ENCODE results near the gene PELO.

PELO gene

DNA sequence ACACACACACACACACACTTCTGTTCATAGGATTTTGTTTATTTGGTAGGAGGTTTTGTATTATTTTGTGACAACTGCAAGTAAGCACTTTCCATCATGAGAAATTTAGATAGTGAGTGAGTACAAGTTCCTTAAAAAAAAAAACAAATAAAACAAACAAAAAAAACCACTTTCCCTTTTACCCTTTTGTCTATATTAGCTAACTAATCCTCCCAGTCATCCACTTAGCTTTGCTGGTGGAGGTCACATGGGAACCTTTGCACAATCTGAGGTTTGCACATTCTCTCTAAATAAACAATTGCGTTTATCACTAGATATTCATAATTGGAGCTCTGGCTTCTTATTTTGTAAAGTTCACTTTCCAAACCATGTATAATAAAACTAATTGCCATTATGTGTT is 6.8 kb downstream of the PELO start:
- Histone ChIP-seq H3K27me3 (ENCODE audit: insufficient read depth, insufficient read length) (no peaks in the 10 kb centered on the region), H3K4me1 (ENCODE audit: insufficient read depth, insufficient read length) (no peaks in the 10 kb centered on the region), H3K9ac (ENCODE audit: insufficient read length, low read depth) (no peak overlapping the region), H3K9me3 (ENCODE audit: insufficient read depth, low read length) (no peaks in the 10 kb centered on the region), H3K36me3 (ENCODE audit: insufficient read depth, insufficient read length, low read length) (no peaks in the 10 kb centered on the region), H3K4me3 (ENCODE audit: insufficient read length, low read depth) (no peak overlapping the region)
- no peak for DNase-seq (ENCODE audit: low read depth, low spot score)
- TF ChIP-seq YY1 (IDR thresholded peaks at IDR 0.05; ENCODE audit: insufficient read depth, insufficient read length) (no peak), ZNF274 (IDR thresholded peaks at IDR 0.05; ENCODE audit: low read depth, low read length) (no peak), SUZ12 (IDR thresholded peaks at IDR 0.05; ENCODE audit: extremely low read depth, insufficient read depth, insufficient read length) (no peak)

DNA sequence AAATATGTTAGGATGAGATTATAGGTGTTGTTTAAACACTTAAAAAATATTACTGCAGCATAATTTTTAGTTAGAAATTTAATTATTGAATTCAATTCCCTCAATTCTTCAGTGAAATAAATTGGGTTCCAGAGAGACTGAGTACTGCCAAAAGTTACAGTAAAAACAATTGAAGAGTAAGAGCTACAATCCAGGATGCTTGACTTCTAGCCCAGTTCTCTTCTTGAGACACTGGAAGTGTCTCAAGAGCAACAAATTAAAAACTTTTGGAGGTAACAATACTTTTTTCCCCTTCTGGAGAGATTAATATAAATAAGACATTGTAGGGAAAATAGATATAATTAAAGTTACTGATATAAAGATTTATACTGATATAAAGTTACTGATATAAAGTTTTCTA is 8.3 kb downstream of the PELO start:
- Histone ChIP-seq H3K4me3 (ENCODE audit: insufficient read length, low read depth) (no peak overlapping the region), H3K9ac (ENCODE audit: insufficient read length, low read depth) (no peak overlapping the region), H3K4me1 (ENCODE audit: insufficient read depth, insufficient read length) (peaks cover 4% of the 10 kb centered on the region), H3K36me3 (ENCODE audit: insufficient read depth, insufficient read length, low read length) (peaks cover 5% of the 10 kb centered on the region), H3K27me3 (ENCODE audit: insufficient read depth, insufficient read length) (no peaks in the 10 kb centered on the region), H3K9me3 (ENCODE audit: insufficient read depth, low read length) (no peaks in the 10 kb centered on the region)
- no peak for DNase-seq (ENCODE audit: low read depth, low spot score)
- TF ChIP-seq ZNF274 (IDR thresholded peaks at IDR 0.05; ENCODE audit: low read depth, low read length), result no peak
- TF ChIP-seq SUZ12 (IDR thresholded peaks at IDR 0.05; ENCODE audit: extremely low read depth, insufficient read depth, insufficient read length), result no peak
- no peak for TF ChIP-seq YY1 (IDR thresholded peaks at IDR 0.05; ENCODE audit: insufficient read depth, insufficient read length)

DNA sequence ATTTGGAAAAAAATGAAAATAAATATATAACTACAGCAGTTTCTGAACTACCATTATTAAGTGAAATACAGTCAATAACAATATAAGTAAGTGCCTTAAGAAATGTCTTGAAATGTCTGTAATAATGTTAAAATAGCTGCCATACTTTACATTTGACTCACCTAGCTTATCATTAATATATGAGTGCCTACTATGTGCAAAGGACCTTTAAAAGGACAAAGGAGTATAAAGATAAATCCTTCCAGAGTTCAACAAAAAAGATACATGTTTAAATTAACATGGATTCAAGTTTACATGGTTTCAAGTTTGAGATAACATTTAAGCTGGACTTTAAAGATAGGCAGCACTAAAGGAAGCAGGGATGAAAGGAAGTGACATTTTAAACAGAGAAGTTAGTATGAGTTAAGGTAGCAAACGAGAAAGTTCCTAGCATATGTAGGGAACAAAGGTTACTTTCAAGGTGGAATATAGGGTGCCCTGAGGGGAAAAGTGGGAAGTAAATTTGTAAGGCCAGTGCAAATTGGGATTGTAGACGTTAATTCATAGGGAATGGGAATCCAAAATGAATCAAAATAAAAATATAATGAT is 8.9 kb downstream of the PELO start:
- no peak for DNase-seq (ENCODE audit: low read depth, low spot score)
- Histone ChIP-seq H3K9me3 (ENCODE audit: insufficient read depth, low read length) (no peaks in the 10 kb centered on the region), H3K9ac (ENCODE audit: insufficient read length, low read depth) (no peak overlapping the region), H3K4me3 (ENCODE audit: insufficient read length, low read depth) (no peak overlapping the region), H3K4me1 (ENCODE audit: insufficient read depth, insufficient read length) (peaks cover 4% of the 10 kb centered on the region), H3K36me3 (ENCODE audit: insufficient read depth, insufficient read length, low read length) (peaks cover 9% of the 10 kb centered on the region), H3K27me3 (ENCODE audit: insufficient read depth, insufficient read length) (no peaks in the 10 kb centered on the region)
- no peak for TF ChIP-seq YY1 (IDR thresholded peaks at IDR 0.05; ENCODE audit: insufficient read depth, insufficient read length)
- no peak for TF ChIP-seq SUZ12 (IDR thresholded peaks at IDR 0.05; ENCODE audit: extremely low read depth, insufficient read depth, insufficient read length)
- no peak for TF ChIP-seq ZNF274 (IDR thresholded peaks at IDR 0.05; ENCODE audit: low read depth, low read length)

DNA sequence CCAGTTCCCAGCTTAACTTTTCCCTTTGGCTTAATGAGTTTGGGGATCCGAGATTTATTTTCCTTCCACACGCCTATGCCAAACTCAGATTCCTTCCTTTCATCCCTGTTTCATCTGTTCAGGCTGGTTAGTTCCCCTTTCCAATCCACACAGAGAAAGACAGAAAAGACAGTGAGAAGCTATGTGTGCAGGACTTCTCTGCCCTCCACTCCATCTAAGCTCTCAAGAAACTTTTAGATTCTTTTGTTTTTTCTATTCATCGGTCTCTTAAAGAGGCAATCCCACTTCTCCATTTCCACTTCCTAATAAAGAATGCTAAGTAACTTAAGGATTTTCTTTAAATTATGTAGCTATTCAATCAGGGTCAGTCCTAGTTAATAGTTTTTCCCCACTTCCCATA is 11.2 kb downstream of the PELO start:
- Histone ChIP-seq H3K9me3 (ENCODE audit: insufficient read depth, low read length) (no peaks in the 10 kb centered on the region), H3K9ac (ENCODE audit: insufficient read length, low read depth) (peak overlapping the region; percentile 54), H3K4me3 (ENCODE audit: insufficient read length, low read depth) (peak overlapping the region; percentile 70), H3K36me3 (ENCODE audit: insufficient read depth, insufficient read length, low read length) (peaks cover 24% of the 10 kb centered on the region), H3K4me1 (ENCODE audit: insufficient read depth, insufficient read length) (peaks cover 4% of the 10 kb centered on the region), H3K27me3 (ENCODE audit: insufficient read depth, insufficient read length) (no peaks in the 10 kb centered on the region)
- TF ChIP-seq YY1 (IDR thresholded peaks at IDR 0.05; ENCODE audit: insufficient read depth, insufficient read length) (no peak), SUZ12 (IDR thresholded peaks at IDR 0.05; ENCODE audit: extremely low read depth, insufficient read depth, insufficient read length) (no peak), ZNF274 (IDR thresholded peaks at IDR 0.05; ENCODE audit: low read depth, low read length) (no peak)
- no peak for DNase-seq (ENCODE audit: low read depth, low spot score)

DNA sequence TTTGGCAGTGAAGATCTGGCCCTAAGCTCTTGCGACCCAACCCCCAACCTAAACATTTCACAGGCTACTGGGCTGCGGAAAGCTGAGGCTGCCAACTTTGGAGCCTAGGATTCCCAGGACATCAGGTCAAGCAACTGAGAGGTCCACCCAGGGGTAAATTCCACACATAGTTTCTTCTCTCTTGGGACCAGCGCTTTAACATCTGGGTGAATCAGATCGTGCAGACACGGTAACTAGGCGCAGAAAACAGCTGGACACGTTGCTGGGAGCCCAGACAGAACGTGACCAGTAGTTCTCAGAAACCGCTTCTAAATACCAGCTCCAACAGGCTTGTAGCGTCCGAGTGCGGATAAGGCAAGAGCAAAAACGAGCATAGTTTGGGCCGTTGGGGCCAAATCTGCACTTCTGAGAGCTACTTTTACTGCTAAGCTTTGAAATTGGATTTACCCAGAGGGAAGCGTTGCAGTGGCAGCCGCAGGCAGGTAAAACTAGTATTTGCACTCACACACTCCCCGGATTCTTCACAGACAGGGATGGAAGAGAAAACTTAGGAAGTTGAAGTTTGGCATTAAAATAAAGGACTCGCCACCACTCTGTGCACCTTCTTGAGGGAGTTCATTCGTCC is 11.8 kb downstream of the PELO start:
- peak overlapping the region; percentile 54 for H3K9ac ChIP-seq (ENCODE audit: insufficient read length, low read depth)
- peaks cover 24% of the 10 kb centered on the region for H3K36me3 ChIP-seq (ENCODE audit: insufficient read depth, insufficient read length, low read length)
- H3K9me3 ChIP-seq (ENCODE audit: insufficient read depth, low read length), result no peaks in the 10 kb centered on the region
- peaks cover 4% of the 10 kb centered on the region for H3K4me1 ChIP-seq (ENCODE audit: insufficient read depth, insufficient read length)
- no peak for TF ChIP-seq YY1 (IDR thresholded peaks at IDR 0.05; ENCODE audit: insufficient read depth, insufficient read length)
- no peak for TF ChIP-seq ZNF274 (IDR thresholded peaks at IDR 0.05; ENCODE audit: low read depth, low read length)
- TF ChIP-seq SUZ12 (IDR thresholded peaks at IDR 0.05; ENCODE audit: extremely low read depth, insufficient read depth, insufficient read length), result no peak
- H3K4me3 ChIP-seq (ENCODE audit: insufficient read length, low read depth), result peak overlapping the region; percentile 70
- peak; percentile 36 for DNase-seq (ENCODE audit: low read depth, low spot score)
- H3K27me3 ChIP-seq (ENCODE audit: insufficient read depth, insufficient read length), result no peaks in the 10 kb centered on the region

DNA sequence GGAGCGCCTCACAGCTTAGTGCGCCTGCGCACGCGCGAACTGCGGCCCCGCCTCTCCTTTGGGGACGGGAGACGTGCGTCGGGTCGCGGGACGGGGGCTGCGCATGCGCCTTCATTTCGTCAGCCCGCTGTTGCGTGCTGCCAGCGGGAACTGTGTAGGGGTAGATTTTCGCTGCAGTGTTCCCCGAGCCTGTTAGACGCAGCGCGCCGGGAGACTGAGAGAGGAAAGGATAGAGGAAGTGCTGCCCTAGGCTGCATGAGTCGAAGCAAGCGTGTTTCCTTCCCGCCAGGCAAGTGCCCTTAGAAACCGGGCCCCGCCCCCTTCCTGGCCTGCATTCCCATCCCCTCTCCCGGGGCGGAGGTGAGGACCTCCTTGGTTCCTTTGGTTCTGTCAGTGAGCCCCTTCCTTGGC is 12.3 kb downstream of the PELO start:
- TF ChIP-seq SUZ12 (IDR thresholded peaks at IDR 0.05; ENCODE audit: extremely low read depth, insufficient read depth, insufficient read length) (no peak), YY1 (IDR thresholded peaks at IDR 0.05; ENCODE audit: insufficient read depth, insufficient read length) (no peak), ZNF274 (IDR thresholded peaks at IDR 0.05; ENCODE audit: low read depth, low read length) (no peak)
- H3K9ac ChIP-seq (ENCODE audit: insufficient read length, low read depth), result peak overlapping the region; percentile 54
- peaks cover 4% of the 10 kb centered on the region for H3K4me1 ChIP-seq (ENCODE audit: insufficient read depth, insufficient read length)
- H3K27me3 ChIP-seq (ENCODE audit: insufficient read depth, insufficient read length), result no peaks in the 10 kb centered on the region
- peak; percentile 68 for DNase-seq (ENCODE audit: low read depth, low spot score)
- H3K4me3 ChIP-seq (ENCODE audit: insufficient read length, low read depth), result peak overlapping the region; percentile 70
- H3K36me3 ChIP-seq (ENCODE audit: insufficient read depth, insufficient read length, low read length), result peaks cover 26% of the 10 kb centered on the region
- no peaks in the 10 kb centered on the region for H3K9me3 ChIP-seq (ENCODE audit: insufficient read depth, low read length)

DNA sequence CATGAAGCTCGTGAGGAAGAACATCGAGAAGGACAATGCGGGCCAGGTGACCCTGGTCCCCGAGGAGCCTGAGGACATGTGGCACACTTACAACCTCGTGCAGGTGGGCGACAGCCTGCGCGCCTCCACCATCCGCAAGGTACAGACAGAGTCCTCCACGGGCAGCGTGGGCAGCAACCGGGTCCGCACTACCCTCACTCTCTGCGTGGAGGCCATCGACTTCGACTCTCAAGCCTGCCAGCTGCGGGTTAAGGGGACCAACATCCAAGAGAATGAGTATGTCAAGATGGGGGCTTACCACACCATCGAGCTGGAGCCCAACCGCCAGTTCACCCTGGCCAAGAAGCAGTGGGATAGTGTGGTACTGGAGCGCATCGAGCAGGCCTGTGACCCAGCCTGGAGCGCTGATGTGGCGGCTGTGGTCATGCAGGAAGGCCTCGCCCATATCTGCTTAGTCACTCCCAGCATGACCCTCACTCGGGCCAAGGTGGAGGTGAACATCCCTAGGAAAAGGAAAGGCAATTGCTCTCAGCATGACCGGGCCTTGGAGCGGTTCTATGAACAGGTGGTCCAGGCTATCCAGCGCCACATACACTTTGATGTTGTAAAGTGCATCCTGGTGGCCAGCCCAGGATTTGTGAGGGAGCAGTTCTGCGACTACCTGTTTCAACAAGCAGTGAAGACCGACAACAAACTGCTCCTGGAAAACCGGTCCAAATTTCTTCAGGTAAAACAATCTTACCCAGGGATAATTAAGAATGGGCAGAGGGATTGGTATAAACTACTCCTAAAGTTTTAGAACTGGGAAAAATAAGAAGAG is 12.9 kb downstream of the PELO start:
- no peaks in the 10 kb centered on the region for H3K27me3 ChIP-seq (ENCODE audit: insufficient read depth, insufficient read length)
- TF ChIP-seq SUZ12 (IDR thresholded peaks at IDR 0.05; ENCODE audit: extremely low read depth, insufficient read depth, insufficient read length) (no peak), ZNF274 (IDR thresholded peaks at IDR 0.05; ENCODE audit: low read depth, low read length) (no peak), YY1 (IDR thresholded peaks at IDR 0.05; ENCODE audit: insufficient read depth, insufficient read length) (no peak)
- H3K4me3 ChIP-seq (ENCODE audit: insufficient read length, low read depth), result peak overlapping the region; percentile 70
- H3K9ac ChIP-seq (ENCODE audit: insufficient read length, low read depth), result peak overlapping the region; percentile 54
- DNase-seq (ENCODE audit: low read depth, low spot score), result no peak
- H3K36me3 ChIP-seq (ENCODE audit: insufficient read depth, insufficient read length, low read length), result peaks cover 29% of the 10 kb centered on the region
- peaks cover 4% of the 10 kb centered on the region for H3K4me1 ChIP-seq (ENCODE audit: insufficient read depth, insufficient read length)
- no peaks in the 10 kb centered on the region for H3K9me3 ChIP-seq (ENCODE audit: insufficient read depth, low read length)

Measured in NT2/D1 (cell line).